SK-N-SH (cell line): ENCODE data around the gene IGF2BP2. TPM values are rescaled to one million over a fixed set of nuclear protein-coding genes. Genes with fewer than 3 reads are reported as not detected.

Experiments used
- CTCF ChIA-PET: fragments of 300-600, 350-600 bp; formaldehyde crosslinking; extraction: SDS; loops from one replicate; lab custom pipeline; 2021; lab: Yijun Ruan, JAX
- POLR2A ChIA-PET: fragments of 350-600 bp; sonication (Branson Sonifier 250); formaldehyde crosslinking; extraction: SDS; loops from one replicate; lab custom pipeline; 2020; ENCODE audit warnings: antibody characterized with exemption, inconsistent platforms; lab: Yijun Ruan, JAX
- DNase-seq: peaks from one replicate; pipeline ENCODE4 v3.0.0; 2012
- H2AFZ ChIP-seq: fragments of 200-600 bp; sonication (generic); 2 replicates; pipeline ENCODE4 v1.8.1; 2016; ENCODE audit warnings: antibody characterized with exemption, mild to moderate bottlenecking, low read depth
- H3F3A ChIP-seq: fragments of 200-600 bp; sonication (generic); replicated peaks from 2 replicates; pipeline ENCODE3; 2016; ENCODE audit warnings: antibody characterized with exemption, mild to moderate bottlenecking; ENCODE audit not compliant: insufficient read depth
- H3K27ac ChIP-seq, 2 experiments: fragments of 200-500 bp in 1 of 2; fragments of 200-600 bp in 1 of 2; sonication (Bioruptor generic) in 1 of 2; sonication (generic), shearing (Covaris generic) in 1 of 2; 2 replicates each; pipeline versions ENCODE4 v1.5.1 to v1.6.1; 2014 to 2016; ENCODE audit warnings: low read depth in 2 of 2, inconsistent platforms in 1 of 2, low read length in 1 of 2, mild to moderate bottlenecking in 1 of 2, mixed read lengths in 1 of 2
- H3K27me3 ChIP-seq: fragments of 200-600 bp; sonication (generic), shearing (Covaris generic); 2 replicates; pipeline ENCODE4 v1.6.1; 2016; ENCODE audit warnings: mixed run types; ENCODE audit not compliant: insufficient read depth
- H3K36me3 ChIP-seq, 2 experiments: fragments of 200-500 bp in 1 of 2; fragments of 200-600 bp in 1 of 2; sonication (Bioruptor generic) in 1 of 2; sonication (generic) in 1 of 2; replicated peaks in 1 of 2; 2 replicates each; pipeline versions ENCODE3 to v1.5.1; 2014 to 2016; ENCODE audit warnings: low read length in 1 of 2, mild to moderate bottlenecking in 1 of 2; ENCODE audit not compliant: insufficient read depth in 2 of 2, control insufficient read depth in 1 of 2
- H3K4me1 ChIP-seq, 2 experiments: fragments of 200-500 bp in 1 of 2; fragments of 200-600 bp in 1 of 2; sonication (Bioruptor generic) in 1 of 2; sonication (generic), shearing (Covaris generic) in 1 of 2; 2 replicates each; pipeline versions ENCODE4 v1.5.1 to v1.6.1; 2014 to 2016; ENCODE audit warnings: low read depth in 1 of 2, low read length in 1 of 2, mixed run types in 1 of 2; ENCODE audit not compliant: insufficient read depth in 2 of 2, control insufficient read depth in 1 of 2
- H3K4me2 ChIP-seq: fragments of 200-600 bp; sonication (generic), shearing (Covaris generic); 2 replicates; pipeline ENCODE4 v1.6.1; 2017; ENCODE audit warnings: mixed run types
- H3K4me3 ChIP-seq, 2 experiments: fragments of 200-500 bp in 1 of 2; fragments of 200-600 bp in 1 of 2; sonication (Bioruptor generic) in 1 of 2; sonication (generic), shearing (Covaris generic) in 1 of 2; 2 replicates each; pipeline versions ENCODE4 v1.5.1 to v1.8.1; 2014 to 2016; ENCODE audit warnings: low read depth in 2 of 2, inconsistent platforms in 1 of 2, low read length in 1 of 2, mild to moderate bottlenecking in 1 of 2, mixed read lengths in 1 of 2, moderate library complexity in 1 of 2
- H3K79me2 ChIP-seq: fragments of 200-600 bp; sonication (generic); 2 replicates; pipeline ENCODE4 v1.8.1; 2017; ENCODE audit warnings: mild to moderate bottlenecking; ENCODE audit not compliant: insufficient read depth
- H3K9ac ChIP-seq: fragments of 200-600 bp; sonication (generic); 2 replicates; pipeline ENCODE4 v1.6.1; 2017; ENCODE audit warnings: mixed run types
- H3K9me2 ChIP-seq: fragments of 200-600 bp; sonication (generic); 2 replicates; pipeline ENCODE4 v1.6.1; 2017; ENCODE audit warnings: mixed run types
- H3K9me3 ChIP-seq: fragments of 200-600 bp; sonication (generic); 2 replicates; pipeline ENCODE4 v1.6.1; 2017; ENCODE audit warnings: mixed run types, mild to moderate bottlenecking, moderate library complexity
- H4K20me1 ChIP-seq: fragments of 200-600 bp; sonication (generic); 2 replicates; pipeline ENCODE4 v1.6.1; 2017; ENCODE audit warnings: mild to moderate bottlenecking, mixed run types; ENCODE audit not compliant: insufficient read depth
- EP300 ChIP-seq, 2 experiments: IDR thresholded peaks; 2 replicates each; pipeline versions ENCODE4 v1.4.0 to v1.6.1; 2012; ENCODE audit warnings: borderline replicate concordance in 1 of 2, low read depth in 1 of 2, low read length in 1 of 2
- FOSL2 ChIP-seq: IDR thresholded peaks from 2 replicates; pipeline ENCODE4 v1.4.0; 2012; ENCODE audit warnings: low read depth, mild to moderate bottlenecking, moderate library complexity, borderline replicate concordance
- GATA2 ChIP-seq: sonication (generic); formaldehyde crosslinking; IDR thresholded peaks from 2 replicates; pipeline ENCODE4 v1.5.0; 2020; ENCODE audit warnings: mild to moderate bottlenecking, missing genetic modification reagents
- MEF2A ChIP-seq: IDR thresholded peaks from 2 replicates; pipeline ENCODE4 v1.4.0; 2012; ENCODE audit warnings: low read depth, borderline replicate concordance
- MXI1 ChIP-seq: IDR thresholded peaks from 2 replicates; pipeline ENCODE4 v1.6.1; 2012; ENCODE audit warnings: mild to moderate bottlenecking, low read depth, low read length, improper control_type of control experiment
- RCOR1 ChIP-seq: fragments of 150-350 bp; IDR thresholded peaks from 2 replicates; pipeline ENCODE4 v1.6.1; 2017; ENCODE audit warnings: antibody characterized with exemption, low read length
- RXRA ChIP-seq: IDR thresholded peaks from 2 replicates; pipeline ENCODE4 v1.4.0; 2012; ENCODE audit warnings: low read depth, mild to moderate bottlenecking, borderline replicate concordance
- SIN3A ChIP-seq: IDR thresholded peaks from 2 replicates; pipeline ENCODE4 v1.6.1; 2012; ENCODE audit warnings: low read depth, mild to moderate bottlenecking, low read length, moderate library complexity, borderline replicate concordance
- SMC3 ChIP-seq: IDR thresholded peaks from 2 replicates; pipeline ENCODE4 v1.6.1; 2012; ENCODE audit warnings: low read depth, low read length, improper control_type of control experiment
- TCF12 ChIP-seq: IDR thresholded peaks from 2 replicates; pipeline ENCODE4 v1.4.0; 2012
- YY1 ChIP-seq: IDR thresholded peaks from 2 replicates; pipeline ENCODE4 v1.4.0; 2012; ENCODE audit warnings: low read depth, mild to moderate bottlenecking
- WGBS: methylation state at CpG from one replicate; pipeline ENCODE4 v1.1.6; 2017; ENCODE audit warnings: low lambda C conversion rate; 5-methylcytosine and 5-hydroxymethylcytosine counted together
- polyA plus RNA-seq, 3 experiments: library from polyadenylated mRNA; depleted of rRNA; stranded (reverse); fragments of >200 nt; gene quantifications; 2 replicates each; pipeline ENCODE4 v1.2.3, GENCODE V29; 2012
- TF ChIP-seq, protein P1 (sequence below): fragments of 200-600 bp; sonication (generic); IDR thresholded peaks from 2 replicates; pipeline ENCODE4 v1.6.1; 2017; ENCODE audit warnings: antibody characterized with exemption, mild to moderate bottlenecking, moderate library complexity
- TF ChIP-seq, protein P2 (sequence below): IDR thresholded peaks from 2 replicates; pipeline ENCODE4; 2012
- TF ChIP-seq, protein P3 (sequence below): fragments of 150-350 bp; IDR thresholded peaks from 2 replicates; pipeline ENCODE4 v1.6.1; 2016; ENCODE audit warnings: mild to moderate bottlenecking, low read depth, low read length
- TF ChIP-seq, protein P4 (sequence below): IDR thresholded peaks from 2 replicates; pipeline ENCODE4 v1.6.1; 2012; ENCODE audit warnings: mild to moderate bottlenecking, low read depth, low read length, moderate library complexity
- TF ChIP-seq, protein P5 (sequence below): fragments of 150-350 bp; IDR thresholded peaks from 2 replicates; pipeline ENCODE4 v1.6.1; 2017; ENCODE audit warnings: antibody characterized with exemption, low read length, low read depth, borderline replicate concordance

IGF2BP2 gene
- polyA plus RNA-seq, 1 of the 3 experiments (the other 2 are of a cell fraction), result 5.4 TPM

DNA sequence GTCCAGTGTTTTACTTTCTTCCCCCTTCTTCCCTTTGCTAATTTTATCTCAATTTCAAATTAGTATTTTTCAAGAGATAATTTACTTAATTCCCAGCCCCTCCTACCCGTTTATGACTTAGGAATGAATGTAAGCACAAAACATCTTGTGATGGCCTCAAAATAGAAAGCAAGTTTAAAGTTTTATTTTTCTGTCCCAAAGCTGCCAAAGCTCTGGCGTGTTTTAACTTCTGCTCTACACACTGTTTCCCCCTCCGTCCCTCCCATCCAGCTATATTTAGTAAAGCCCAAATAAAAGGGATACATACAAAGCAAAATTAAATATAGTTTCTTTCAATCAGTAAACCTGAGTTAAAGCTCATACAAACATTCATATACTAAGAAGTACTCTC lies 59.9 kb downstream of the IGF2BP2 start:
- Histone ChIP-seq H3K4me3 (no peak overlapping the region), H3K36me3 (peaks cover 0 to 3% of the 10 kb centered on the region in 2 experiments), H3K9ac (peak overlapping the region; percentile 20; the same call in 1 of the 2 replicates), H3K79me2 (peaks cover 100% of the 10 kb centered on the region), H3K27me3 (no peaks in the 10 kb centered on the region), H3K4me1 (peaks cover 0 to 52% of the 10 kb centered on the region in 2 experiments), H3F3A (peaks cover 6% of the 10 kb centered on the region)
- 45% methylated on average over 3 of the region's 3 CpGs for whole genome bisulfite sequencing
- CTCF ChIA-PET, result interaction anchor here (4.9 to 13.1 kb wide), 2 partner anchors 88 to 103 kb away, joined by 22 to 194 read pairs; no protein-coding TSS in a partner anchor
- DNase-seq, result no peak
- TF ChIP-seq EP300 (IDR thresholded peaks at IDR 0.05; ENCODE audit: borderline replicate concordance in 1 of 2, low read depth in 1 of 2, low read length in 1 of 2), result no peak
- no peak for TF ChIP-seq MEF2A
- no peak for TF ChIP-seq SIN3A
- TF ChIP-seq GATA2 (CRISPR knock-in tag), result no peak
- TF ChIP-seq MXI1, result no peak
- TF ChIP-seq, protein P1, sequence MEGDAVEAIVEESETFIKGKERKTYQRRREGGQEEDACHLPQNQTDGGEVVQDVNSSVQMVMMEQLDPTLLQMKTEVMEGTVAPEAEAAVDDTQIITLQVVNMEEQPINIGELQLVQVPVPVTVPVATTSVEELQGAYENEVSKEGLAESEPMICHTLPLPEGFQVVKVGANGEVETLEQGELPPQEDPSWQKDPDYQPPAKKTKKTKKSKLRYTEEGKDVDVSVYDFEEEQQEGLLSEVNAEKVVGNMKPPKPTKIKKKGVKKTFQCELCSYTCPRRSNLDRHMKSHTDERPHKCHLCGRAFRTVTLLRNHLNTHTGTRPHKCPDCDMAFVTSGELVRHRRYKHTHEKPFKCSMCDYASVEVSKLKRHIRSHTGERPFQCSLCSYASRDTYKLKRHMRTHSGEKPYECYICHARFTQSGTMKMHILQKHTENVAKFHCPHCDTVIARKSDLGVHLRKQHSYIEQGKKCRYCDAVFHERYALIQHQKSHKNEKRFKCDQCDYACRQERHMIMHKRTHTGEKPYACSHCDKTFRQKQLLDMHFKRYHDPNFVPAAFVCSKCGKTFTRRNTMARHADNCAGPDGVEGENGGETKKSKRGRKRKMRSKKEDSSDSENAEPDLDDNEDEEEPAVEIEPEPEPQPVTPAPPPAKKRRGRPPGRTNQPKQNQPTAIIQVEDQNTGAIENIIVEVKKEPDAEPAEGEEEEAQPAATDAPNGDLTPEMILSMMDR, result no peak
- no peak for TF ChIP-seq YY1
- TF ChIP-seq, protein P2, sequence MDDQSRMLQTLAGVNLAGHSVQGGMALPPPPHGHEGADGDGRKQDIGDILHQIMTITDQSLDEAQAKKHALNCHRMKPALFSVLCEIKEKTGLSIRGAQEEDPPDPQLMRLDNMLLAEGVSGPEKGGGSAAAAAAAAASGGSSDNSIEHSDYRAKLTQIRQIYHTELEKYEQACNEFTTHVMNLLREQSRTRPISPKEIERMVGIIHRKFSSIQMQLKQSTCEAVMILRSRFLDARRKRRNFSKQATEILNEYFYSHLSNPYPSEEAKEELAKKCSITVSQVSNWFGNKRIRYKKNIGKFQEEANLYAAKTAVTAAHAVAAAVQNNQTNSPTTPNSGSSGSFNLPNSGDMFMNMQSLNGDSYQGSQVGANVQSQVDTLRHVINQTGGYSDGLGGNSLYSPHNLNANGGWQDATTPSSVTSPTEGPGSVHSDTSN, result no peak
- TF ChIP-seq, protein P3, sequence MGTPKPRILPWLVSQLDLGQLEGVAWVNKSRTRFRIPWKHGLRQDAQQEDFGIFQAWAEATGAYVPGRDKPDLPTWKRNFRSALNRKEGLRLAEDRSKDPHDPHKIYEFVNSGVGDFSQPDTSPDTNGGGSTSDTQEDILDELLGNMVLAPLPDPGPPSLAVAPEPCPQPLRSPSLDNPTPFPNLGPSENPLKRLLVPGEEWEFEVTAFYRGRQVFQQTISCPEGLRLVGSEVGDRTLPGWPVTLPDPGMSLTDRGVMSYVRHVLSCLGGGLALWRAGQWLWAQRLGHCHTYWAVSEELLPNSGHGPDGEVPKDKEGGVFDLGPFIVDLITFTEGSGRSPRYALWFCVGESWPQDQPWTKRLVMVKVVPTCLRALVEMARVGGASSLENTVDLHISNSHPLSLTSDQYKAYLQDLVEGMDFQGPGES, result no peak
- no peak for TF ChIP-seq RCOR1
- TF ChIP-seq SMC3, result no peak
- TF ChIP-seq, protein P4, sequence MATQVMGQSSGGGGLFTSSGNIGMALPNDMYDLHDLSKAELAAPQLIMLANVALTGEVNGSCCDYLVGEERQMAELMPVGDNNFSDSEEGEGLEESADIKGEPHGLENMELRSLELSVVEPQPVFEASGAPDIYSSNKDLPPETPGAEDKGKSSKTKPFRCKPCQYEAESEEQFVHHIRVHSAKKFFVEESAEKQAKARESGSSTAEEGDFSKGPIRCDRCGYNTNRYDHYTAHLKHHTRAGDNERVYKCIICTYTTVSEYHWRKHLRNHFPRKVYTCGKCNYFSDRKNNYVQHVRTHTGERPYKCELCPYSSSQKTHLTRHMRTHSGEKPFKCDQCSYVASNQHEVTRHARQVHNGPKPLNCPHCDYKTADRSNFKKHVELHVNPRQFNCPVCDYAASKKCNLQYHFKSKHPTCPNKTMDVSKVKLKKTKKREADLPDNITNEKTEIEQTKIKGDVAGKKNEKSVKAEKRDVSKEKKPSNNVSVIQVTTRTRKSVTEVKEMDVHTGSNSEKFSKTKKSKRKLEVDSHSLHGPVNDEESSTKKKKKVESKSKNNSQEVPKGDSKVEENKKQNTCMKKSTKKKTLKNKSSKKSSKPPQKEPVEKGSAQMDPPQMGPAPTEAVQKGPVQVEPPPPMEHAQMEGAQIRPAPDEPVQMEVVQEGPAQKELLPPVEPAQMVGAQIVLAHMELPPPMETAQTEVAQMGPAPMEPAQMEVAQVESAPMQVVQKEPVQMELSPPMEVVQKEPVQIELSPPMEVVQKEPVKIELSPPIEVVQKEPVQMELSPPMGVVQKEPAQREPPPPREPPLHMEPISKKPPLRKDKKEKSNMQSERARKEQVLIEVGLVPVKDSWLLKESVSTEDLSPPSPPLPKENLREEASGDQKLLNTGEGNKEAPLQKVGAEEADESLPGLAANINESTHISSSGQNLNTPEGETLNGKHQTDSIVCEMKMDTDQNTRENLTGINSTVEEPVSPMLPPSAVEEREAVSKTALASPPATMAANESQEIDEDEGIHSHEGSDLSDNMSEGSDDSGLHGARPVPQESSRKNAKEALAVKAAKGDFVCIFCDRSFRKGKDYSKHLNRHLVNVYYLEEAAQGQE, result no peak
- TF ChIP-seq TCF12, result no peak
- TF ChIP-seq, protein P5, sequence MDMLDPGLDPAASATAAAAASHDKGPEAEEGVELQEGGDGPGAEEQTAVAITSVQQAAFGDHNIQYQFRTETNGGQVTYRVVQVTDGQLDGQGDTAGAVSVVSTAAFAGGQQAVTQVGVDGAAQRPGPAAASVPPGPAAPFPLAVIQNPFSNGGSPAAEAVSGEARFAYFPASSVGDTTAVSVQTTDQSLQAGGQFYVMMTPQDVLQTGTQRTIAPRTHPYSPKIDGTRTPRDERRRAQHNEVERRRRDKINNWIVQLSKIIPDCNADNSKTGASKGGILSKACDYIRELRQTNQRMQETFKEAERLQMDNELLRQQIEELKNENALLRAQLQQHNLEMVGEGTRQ, result no peak
- no peak for TF ChIP-seq RXRA
- no peak for TF ChIP-seq FOSL2
- TF ChIP-seq, all 33 proteins: peak for 0
- H3K27ac ChIP-seq, result peak overlapping the region in 1 of 2 experiments; percentile 53; a peak in 1 of 4 replicates
- H3K9me2 ChIP-seq, result no peaks in the 10 kb centered on the region
- POLR2A ChIA-PET, result no interaction called here
- H3K9me3 ChIP-seq, result no peaks in the 10 kb centered on the region
- no peak overlapping the region for H2AFZ ChIP-seq
- peak overlapping the region; percentile 62 for H3K4me2 ChIP-seq
- H4K20me1 ChIP-seq, result peaks cover 93% of the 10 kb centered on the region
